ENCODE data around the gene HMGB1.

Gene HMGB1

DNA sequence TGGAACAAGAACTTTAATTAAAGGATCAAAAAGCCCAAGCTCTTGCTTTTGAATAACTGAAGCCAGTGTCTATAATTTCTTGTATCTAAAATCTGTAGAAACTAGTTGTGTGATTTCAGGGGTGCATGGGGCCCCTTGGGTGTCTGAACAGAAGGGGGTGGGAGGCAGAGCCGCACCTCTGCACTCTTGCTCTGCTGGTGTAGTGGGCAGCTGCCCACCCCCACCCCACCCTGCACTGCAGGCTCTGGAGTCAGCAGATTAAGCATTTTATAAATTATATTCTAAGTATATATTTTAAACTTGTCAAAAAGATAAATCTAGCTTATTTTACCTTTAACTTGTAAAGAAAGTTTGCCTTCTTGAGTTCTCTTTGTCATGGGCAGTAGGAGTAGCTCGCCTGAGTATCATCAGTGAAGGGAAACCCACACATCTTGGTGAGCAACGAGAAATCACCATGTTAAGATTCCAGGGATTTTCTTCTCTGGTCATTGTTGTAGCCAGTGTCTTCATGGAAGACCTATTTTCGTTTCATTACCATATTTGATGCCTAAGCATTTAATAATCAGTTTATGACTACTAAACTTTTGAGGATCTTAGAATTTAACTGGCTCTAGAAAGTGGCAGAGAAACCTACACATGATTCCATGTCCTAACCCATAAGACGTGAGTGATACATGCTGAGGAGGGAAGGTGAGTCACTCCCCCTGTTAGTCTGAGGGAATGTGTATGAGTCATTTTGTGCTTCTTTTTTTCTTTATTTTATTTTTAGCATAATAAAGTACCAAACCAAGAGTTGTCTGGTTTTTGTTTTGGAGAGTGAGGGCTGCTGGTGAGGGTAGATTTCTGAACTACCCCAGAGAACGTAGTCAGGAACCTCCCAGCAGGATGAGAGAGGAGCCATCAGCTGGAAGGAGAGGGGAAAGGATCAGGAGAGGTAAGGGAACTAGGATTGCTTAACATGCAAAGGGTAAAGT is 35.7 kb downstream of the HMGB1 start:
- DNase-seq: no peak

DNA sequence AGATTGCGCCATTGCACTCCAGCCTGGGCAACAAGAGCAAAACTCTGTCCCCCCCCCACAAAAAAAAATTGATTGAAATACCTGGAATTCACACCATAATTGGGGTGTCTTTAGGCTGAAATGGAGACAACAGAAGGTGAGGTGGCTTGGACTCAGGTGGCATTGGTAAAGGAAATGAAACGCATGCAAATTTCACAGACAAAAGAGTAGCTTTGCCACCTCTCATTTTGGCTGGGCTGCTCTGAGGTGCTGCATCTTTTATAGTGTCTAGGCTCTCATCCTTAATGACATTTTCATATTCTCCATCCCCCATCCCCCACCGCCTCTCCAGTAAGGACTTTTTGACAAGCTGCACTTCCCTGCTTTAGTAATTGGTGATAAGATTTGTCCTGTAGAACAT is 36.5 kb downstream of the HMGB1 start:
- DNase-seq: no peak

DNA sequence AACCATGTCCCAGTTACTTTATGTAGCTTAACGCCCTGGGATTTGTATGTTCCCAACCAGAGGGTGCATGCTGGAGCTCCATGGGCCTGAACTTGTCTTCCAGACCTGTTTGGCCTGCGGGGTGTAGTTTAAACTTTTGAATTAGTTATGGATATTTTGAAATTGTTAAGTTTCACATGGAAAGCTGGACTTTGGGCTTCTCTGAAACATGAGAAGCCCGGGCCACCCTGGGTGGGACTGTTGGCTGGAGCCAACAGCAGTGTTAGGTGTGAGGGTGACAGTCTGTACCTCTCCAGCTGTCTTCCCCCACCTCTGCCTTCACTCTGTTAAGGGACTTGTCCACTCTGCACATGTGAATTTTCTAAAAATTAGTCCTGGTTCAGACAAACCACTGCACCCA is 41.8 kb downstream of the HMGB1 start:
- DNase-seq: no peak

DNA sequence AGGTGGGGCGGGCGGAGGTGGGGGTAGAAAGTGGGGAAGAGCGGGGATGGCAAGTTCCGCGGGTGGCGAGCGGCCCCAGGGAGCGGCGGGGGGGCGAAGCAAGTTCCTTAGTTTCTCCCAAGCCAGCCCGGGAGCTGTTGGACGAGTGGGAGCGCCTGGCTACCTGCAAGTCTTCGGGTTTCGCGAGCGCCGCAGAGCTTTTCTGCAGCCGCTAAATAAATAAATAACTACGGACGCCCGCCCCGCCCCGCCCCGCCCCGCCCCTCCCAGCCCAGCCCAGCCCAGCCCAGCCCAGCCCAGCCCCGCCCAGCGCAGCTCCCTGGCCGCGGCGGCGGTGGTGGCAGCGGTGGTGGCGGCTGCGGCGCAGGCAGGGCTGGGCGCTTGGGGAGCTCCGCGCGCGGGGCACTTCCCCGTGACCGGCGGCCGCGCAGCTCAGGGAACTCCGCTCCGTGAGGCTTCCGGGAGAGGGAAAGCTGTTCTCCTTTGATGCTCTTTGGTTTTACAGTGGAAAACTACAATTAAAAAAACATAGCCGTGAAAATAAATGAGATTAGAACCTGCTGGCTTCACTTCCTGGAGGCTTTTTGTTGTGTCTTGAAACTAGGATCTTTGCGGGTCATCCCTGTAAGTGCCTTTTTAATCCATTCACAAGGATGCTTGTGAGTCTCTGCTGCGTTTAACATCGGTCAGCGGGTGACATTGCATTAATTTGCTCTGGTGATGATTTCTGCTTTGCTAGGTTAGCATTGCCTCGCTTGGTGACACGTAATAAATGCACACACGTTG is 43.5 kb downstream of the HMGB1 start, which contains the start of gene UBE2L5:
Gene UBE2L5 (plus strand): TSS at position 440 of the 786 bp plus-strand sequence. CDS start 5,498 bp downstream, outside the sequence.
- peak; percentile 82 for DNase-seq

DNA sequence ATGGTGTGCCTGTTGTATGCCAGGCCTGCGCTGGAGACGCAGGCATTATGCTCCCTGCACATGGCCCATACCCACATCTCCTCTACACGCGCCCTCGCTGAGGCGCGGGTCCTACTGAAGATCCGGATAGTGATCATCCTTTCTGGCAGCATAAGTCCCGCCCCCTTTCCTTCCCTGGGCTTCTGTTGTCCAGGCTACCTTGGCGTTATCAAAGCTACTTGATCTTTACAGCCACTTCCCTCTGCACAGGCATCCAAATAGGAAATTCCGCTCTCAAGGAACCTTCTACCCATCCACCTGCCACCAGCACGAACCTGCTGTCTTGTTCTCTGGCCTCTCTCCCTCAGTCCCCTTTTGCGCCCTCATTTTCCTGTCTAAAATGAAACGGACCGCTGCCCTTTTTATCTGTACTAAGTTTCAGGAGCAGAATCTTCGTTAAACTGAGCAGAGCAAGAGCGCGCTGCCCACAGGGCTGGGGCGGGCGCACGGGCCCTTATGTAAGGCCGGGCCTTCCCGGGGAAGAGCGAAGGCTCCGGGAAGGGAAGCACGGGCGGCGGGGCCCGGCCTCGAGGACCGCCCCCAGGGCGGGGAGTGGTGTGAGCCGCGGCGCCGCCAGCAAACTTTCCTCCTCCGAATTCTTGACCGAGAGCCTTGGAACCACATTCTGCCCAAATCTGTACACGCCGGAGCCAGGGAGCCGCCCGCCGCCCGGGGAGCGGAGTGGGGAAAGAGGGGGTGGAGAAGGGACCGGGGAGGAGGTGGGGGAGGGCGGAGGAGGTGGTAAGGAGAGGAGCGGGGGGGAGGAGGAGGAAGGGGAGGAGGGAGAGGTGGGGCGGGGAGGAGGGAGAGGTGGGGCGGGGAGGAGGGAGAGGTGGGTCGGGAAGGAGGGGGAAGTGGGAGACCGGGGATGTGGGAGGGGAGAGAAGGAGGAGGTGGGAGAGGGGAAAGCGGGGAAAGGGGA is 44.4 kb downstream of the HMGB1 start:
- peak; percentile 91 for DNase-seq

DNA sequence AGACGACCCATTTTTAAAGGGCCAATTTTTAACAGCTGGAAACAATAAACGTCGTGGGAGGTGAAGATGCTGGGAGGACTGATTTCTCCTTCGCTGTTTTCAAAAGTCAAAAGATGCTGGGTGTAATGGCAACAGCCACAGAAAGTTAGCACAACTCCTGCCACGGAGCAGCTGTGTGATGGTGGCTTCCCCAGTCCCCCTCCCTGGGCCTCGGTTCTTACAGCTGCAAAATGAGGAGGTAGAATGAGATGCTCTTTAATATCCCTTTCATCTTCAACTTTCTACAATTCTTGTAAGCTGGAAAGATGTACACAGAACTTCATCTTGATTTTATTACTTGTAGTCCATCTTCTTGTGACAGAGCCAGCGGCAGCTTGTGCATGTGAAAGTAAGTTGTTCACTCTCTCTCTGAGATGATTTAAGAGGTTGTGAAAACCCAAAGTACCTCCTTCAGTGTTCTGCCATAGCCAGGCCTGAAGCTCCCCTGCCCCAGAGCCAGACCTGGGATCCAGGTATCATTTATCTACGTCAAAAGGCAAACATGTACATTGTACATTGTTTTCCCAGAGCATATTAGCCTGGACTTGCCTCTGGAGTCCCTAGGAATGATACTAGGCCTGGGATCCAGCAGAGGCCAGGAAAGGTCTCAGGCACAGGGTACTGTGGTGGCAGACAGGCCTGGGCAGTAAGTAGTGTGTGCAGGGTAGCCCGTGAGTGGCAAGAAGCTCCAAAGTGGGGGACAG is 46.8 kb downstream of the HMGB1 start:
- DNase-seq: no peak

DNA sequence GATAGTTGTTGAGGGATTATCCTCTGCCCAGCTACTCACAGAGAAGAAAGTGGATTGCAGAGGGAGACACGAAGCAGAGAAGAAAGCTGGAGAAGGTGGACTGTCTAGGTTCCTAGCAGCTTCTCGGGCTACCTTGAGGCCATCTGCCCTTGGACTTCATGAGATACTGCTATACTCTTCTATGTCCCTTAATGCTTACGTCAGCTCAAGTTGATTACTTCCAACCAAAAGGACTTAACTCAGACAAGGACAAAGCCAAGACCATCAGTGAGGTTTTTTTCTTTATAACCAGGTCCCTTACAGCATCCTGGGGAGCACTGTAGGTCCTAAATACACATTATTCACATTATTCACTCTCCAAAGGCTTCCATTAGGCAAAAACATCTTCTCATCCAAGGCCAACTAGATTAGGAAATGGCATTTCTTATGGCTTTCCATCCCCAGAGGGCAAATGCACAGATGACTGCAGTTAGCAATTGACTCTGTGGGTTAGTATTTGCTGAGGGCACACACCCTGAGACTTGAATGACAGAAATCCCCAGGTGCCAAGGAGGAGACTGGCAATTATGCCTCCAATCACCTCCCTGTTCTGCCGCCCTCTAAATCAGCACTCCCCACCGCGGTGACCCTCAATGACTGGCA is 47.5 kb downstream of the HMGB1 start:
- DNase-seq: no peak

DNA sequence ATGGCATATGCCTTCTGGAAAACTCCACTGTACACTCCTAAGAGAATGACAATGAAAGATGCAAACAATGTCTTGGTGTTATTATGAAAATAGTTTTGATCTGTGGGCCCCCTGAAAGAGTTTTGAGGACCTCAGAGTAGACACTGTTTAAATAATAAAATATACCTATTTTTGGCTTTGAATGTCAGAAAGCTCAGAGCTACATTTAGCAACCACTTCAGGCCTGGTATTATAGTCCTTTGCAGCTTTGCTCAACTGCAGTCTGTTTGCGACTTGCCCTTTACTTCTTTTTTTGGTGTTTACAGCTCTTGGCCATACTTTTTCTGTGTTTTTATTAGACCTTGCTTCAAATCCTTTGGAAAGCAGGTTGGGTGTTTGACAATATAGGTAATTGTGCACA is 49.3 kb downstream of the HMGB1 start:
- DNase-seq: no peak

DNA sequence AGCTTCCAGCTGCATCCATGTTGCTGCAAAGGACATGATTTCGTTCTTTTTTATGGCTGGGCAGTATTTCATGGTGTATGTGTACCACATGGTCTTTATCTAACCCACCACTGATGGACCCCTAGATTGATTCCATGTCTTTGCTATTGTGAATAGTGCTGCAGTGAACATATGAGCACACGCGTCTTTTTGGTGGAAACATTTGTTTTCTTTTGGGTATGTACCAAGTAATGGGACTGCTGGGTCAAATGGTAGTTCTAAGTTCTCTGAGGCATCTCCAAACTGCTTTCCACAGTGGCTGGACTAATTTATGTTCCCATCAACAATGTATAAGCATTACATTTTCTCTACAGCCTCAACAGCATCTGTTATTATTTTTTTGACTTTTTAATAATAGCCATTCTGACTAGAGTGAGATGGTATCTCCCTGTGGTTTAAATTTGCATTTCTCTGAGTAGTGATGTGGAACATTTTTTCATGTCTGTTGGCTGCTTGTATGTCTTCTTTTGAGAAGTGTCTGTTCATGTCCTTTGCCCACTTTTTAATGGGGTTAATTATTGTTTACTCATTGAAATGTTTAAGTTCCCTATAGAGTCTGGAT is 50.2 kb downstream of the HMGB1 start:
- no peak for DNase-seq

DNA sequence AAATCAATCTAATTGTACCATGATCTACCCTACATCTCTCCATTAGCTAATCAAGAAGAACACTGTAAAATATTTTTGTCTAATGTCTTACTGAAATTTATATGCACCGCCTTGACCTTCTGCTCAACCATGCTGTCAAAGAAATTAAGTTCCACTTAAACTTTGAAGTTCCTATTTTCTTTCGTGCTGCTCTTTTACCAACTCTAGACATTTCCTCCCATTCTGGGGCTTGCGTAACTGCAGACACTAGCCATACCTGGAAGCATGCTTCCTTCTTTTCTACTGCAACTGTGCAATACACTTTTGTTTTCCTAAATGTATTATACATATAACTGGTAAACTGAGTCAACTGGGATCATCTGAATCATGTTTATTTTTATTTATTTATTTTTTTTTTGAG is 51.9 kb downstream of the HMGB1 start:
- DNase-seq: no peak

DNA sequence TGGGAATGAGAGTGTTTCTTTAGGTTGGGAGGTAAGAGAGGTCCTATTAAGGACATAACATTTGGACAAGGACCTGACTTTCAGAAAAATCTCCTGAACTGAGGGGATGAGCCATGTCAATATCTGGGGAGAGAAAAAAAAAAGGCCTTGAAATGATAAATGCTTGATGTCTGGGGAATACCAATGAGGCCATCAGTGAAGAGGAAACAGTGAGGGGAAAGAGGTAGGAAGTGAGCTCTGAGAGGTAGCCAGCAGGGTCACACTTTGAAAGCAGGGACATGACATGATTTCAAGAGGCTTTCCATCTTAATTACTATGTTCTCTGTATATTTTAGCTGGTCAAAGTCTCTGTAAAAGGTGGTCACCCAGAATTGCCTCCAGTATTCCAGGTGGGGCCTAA is 53.4 kb downstream of the HMGB1 start:
- no peak for DNase-seq

DNA sequence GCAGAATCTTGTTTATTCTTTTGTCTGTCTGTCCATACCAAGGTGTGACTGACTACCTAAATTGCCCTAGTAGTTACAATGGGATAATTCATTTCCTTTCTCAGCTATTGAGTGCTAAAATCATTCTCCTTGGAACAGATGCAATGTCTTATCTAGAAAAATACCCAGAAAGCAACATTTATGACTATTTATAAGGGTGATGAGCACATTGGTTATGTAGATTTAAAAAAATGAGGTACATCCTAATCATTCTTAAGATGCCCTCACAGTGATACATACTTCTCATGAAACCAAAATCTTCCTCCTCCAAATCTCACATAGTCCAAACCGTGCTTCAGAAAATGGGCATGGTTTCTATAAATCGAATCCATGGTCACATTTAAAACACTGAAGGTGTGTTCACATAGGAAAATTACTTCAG is 55.0 kb downstream of the HMGB1 start:
- no peak for DNase-seq

DNA sequence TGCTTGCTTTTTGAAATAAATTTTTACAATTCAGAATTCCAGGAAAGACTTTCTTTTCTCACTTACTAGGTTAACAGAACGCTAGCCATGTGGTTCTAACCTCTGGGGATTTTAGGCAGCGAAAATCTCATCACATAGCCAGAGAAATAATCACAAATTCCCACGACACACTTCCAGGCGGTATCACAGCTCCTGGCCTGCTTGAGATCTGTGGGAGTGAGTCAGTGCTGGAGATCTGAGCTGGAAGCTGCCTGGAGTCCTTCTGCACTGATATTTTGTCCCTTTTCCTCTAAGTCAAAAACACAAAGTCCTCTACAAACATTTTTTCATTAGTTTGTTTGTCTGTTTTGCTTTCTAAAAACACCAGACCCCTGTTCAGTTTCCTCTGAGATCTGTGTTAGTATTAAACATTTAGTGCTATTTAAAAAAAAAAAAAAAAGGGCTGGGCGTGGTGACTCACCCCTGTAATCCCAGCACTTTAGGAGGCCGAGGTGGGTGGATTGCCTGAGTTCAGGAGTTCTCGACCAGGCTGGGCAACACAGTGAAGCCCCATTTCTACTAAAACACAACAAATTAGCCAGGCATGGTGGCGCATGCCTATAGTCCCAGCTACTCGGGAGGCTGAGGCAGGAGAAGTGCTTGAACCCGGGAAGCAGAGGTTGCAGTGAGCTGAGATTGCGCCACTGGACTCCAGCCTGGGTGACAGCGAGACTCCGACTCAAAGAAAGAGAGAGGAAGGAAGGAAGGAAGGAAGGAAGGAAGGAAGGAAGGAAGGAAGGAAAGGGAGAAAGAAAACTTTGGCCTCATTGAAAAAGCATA is 55.6 kb downstream of the HMGB1 start:
- DNase-seq: no peak

DNA sequence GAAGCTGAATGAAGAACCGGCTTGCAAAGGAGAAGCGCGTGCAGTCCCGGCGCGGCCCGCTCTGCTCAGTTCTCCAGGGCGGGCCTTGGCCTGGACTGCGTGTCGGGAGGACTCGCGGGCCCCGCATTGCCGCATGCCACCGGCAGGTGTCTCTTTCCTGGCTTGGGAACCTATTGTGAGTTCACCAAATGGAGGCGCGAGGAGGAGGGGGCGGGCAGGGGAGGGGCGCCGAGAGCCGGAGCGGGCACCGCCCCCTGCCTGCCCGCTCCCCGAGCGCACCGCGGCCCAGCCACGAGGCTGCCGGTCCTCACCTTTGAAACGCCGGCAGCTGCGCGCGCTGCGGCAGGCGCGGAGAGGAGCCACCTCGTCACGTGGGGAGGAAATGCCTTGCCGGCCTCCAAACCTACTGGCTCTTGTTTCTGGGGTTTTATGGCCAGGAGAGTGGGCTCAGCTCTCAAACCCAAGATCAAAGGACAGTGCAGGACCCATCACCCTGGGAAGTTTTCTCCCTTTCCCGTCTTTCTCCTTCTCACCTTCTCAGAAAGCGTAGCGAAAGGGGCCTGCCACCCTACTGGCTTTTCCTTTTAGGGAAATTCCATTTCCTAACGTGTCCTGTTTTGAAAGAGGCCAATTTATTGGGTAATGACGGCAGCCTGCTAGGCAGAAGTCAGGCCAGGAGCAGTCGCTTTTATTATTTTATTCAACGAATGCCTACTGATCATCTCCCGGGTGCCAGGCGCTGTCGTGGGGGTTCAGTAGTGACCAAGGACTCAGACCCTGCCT is 57.2 kb downstream of the HMGB1 start:
- peak; percentile 96 for DNase-seq

DNA sequence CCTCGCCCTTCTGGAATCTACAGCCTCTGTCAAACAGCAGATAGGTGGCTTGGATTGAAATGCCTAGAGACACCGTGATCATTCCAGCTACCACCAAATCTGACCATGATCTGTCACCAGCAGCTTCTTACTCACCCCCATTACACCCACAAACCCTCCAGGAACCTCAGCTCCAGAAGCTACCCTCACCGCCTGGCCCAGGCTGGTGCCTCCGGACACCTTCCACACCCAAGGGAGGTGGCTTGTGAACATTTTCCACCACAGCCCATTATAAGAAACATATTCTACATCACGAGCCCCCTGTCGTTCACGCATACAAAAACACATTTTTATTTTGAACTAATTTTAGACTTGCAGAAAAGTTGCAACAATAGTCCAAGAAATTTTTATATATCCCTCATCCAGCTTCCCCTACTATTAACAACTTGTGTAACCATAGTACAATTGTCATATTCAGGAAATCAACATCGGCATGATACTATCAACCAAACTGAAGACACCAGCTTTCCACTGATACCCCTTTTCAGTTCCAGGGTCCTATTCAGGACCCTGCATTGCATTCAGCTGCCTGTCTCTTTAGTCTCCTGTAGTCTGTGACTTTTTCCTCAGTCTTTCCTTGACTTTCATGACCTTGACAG is 58.8 kb downstream of the HMGB1 start:
- no peak for DNase-seq

Data from eye (tissue), 1 donor.